GM12878 (cell line): ENCODE data around the gene PRKCE. TPM values are rescaled to one million over a fixed set of nuclear protein-coding genes. Genes with fewer than 3 reads are reported as not detected.

ENCODE experiments used
- ATAC-seq: fragments of 200-7000 bp; cut with Tn5 transposase; 3 replicates; pipeline ENCODE4 v1.9.1; 2020; ENCODE audit warnings: mild to moderate bottlenecking, moderate library complexity
- BruUV-seq: library from RNA; stranded (reverse); fragments of 400-500 nt; replicated peaks from 2 replicates; lab custom pipeline; 2021; lab: Mats Ljungman, UMichigan
- CTCF ChIA-PET: fragments of 300-600 bp; sonication (Branson Sonifier 250); formaldehyde crosslinking; extraction: SDS; loops from one replicate; lab custom pipeline; 2021; ENCODE audit warnings: inconsistent platforms; lab: Yijun Ruan, JAX
- POLR2A ChIA-PET: fragments of 350-600 bp; formaldehyde crosslinking; extraction: SDS; loops from one replicate; lab custom pipeline; 2021; ENCODE audit warnings: inconsistent platforms; lab: Charles Lee
- RAD21 ChIA-PET: fragments of 300-600 bp; sonication (Branson Sonifier 250); formaldehyde crosslinking; loops from one replicate; lab custom pipeline; 2023; ENCODE audit warnings: antibody characterized with exemption; ENCODE audit not compliant: unreplicated experiment; lab: Charles Lee
- SMC1A ChIA-PET: fragments of 300-600 bp; sonication (Branson Sonifier 250); formaldehyde crosslinking; loops from one replicate; lab custom pipeline; 2023; ENCODE audit not compliant: unreplicated experiment, uncharacterized antibody; lab: Charles Lee
- DNase-seq: peaks from one replicate; pipeline ENCODE4 v3.0.0-alpha.2; 2011; ENCODE audit warnings: low read depth, low spot score
- FAIRE-seq: peaks from 3 replicates; lab custom pipeline; 2011; peaks lifted over from hg19 to GRCh38; lab: Jason Lieb, UNC
- H2AFZ ChIP-seq: 2 replicates; pipeline ENCODE4 v1.6.0; 2011; ENCODE audit warnings: low read depth, low read length, control low read depth; ENCODE audit not compliant: control insufficient read depth
- H3K27ac ChIP-seq: 2 replicates; pipeline ENCODE4 v1.5.1; 2011; ENCODE audit warnings: control low read depth; ENCODE audit not compliant: control insufficient read depth, insufficient read depth
- H3K27me3 ChIP-seq, 2 experiments: replicated peaks in 1 of 2; 2 replicates each; pipeline versions ENCODE4 v1.6.0 to v1.6.1; 2011; ENCODE audit warnings: low read length in 1 of 2; ENCODE audit not compliant: control insufficient read depth in 2 of 2, insufficient read depth in 2 of 2
- H3K36me3 ChIP-seq, 2 experiments: 2 replicates each; pipeline ENCODE4 v1.5.1; 2011; ENCODE audit warnings: low read length in 1 of 2; ENCODE audit not compliant: control insufficient read depth in 2 of 2, insufficient read depth in 2 of 2
- H3K4me1 ChIP-seq: 2 replicates; pipeline ENCODE4 v1.6.1; 2011; ENCODE audit warnings: mild to moderate bottlenecking, low read length, moderate library complexity, mixed read lengths; ENCODE audit not compliant: control insufficient read depth, insufficient read depth
- H3K4me2 ChIP-seq: 2 replicates; pipeline ENCODE4 v1.6.0; 2011; ENCODE audit warnings: control low read depth; ENCODE audit not compliant: control insufficient read depth, insufficient read depth
- H3K4me3 ChIP-seq: fragments of 200-600 bp; sonication (generic); 2 replicates; pipeline ENCODE4 v1.5.1; 2016
- H3K79me2 ChIP-seq: 2 replicates; pipeline ENCODE4 v1.6.0; 2011; ENCODE audit warnings: low read length; ENCODE audit not compliant: control insufficient read depth, insufficient read depth
- H3K9ac ChIP-seq: 2 replicates; pipeline ENCODE4 v1.8.0; 2011; ENCODE audit warnings: low read length, control low read depth, mixed read lengths; ENCODE audit not compliant: control insufficient read depth, insufficient read depth
- H3K9me3 ChIP-seq: replicated peaks from 3 replicates; pipeline ENCODE4 v1.5.1; 2011; ENCODE audit warnings: mild to moderate bottlenecking, low read length; ENCODE audit not compliant: control insufficient read depth, insufficient read depth
- H4K20me1 ChIP-seq: 2 replicates; pipeline ENCODE4 v1.6.0; 2011; ENCODE audit not compliant: control insufficient read depth, insufficient read depth
- CEBPB ChIP-seq, 2 experiments: fragments of 150-350 bp in 1 of 2; IDR thresholded peaks; 2 replicates each; pipeline ENCODE4 v1.6.1; 2012 to 2014; ENCODE audit warnings: low read depth in 2 of 2, low read length in 2 of 2, borderline replicate concordance in 1 of 2, inconsistent platforms in 1 of 2
- CREB1 ChIP-seq: IDR thresholded peaks from 2 replicates; pipeline ENCODE4 v1.6.1; 2012; ENCODE audit warnings: low read depth, mild to moderate bottlenecking, inconsistent platforms
- JUND ChIP-seq: IDR thresholded peaks from 2 replicates; pipeline ENCODE4 v1.6.1; 2012; ENCODE audit warnings: low read depth, mild to moderate bottlenecking, low read length, improper control_type of control experiment, moderate library complexity
- MTA3 ChIP-seq: IDR thresholded peaks from 2 replicates; pipeline ENCODE4 v1.6.1; 2012; ENCODE audit warnings: low read length, inconsistent platforms, borderline replicate concordance
- NFYA ChIP-seq: IDR thresholded peaks from 2 replicates; pipeline ENCODE4 v1.6.1; 2011; ENCODE audit warnings: low read depth, mild to moderate bottlenecking, low read length, improper control_type of control experiment, borderline replicate concordance
- NR2C2 ChIP-seq: IDR thresholded peaks from 2 replicates; pipeline ENCODE4 v1.6.1; 2011; ENCODE audit warnings: borderline replicate concordance, low read depth; ENCODE audit not compliant: control insufficient read depth, insufficient read length
- PAX8 ChIP-seq: fragments of 450-650 bp; IDR thresholded peaks from 2 replicates; pipeline ENCODE4 v1.6.1; 2017; ENCODE audit warnings: mild to moderate bottlenecking, moderate library complexity
- SMARCA5 ChIP-seq: fragments of 450-650 bp; IDR thresholded peaks from 2 replicates; pipeline ENCODE4 v1.6.1; 2017; ENCODE audit warnings: mild to moderate bottlenecking
- SP1 ChIP-seq: IDR thresholded peaks from one replicate; pipeline ENCODE4 v1.6.1; 2011; ENCODE audit warnings: low read depth, low read length
- TBL1XR1 ChIP-seq: IDR thresholded peaks from 2 replicates; pipeline ENCODE4 v1.6.1; 2012; ENCODE audit warnings: low read depth, low read length, improper control_type of control experiment
- YY1 ChIP-seq: IDR thresholded peaks from 2 replicates; pipeline ENCODE4 v1.6.1; 2011; ENCODE audit warnings: low read depth, mild to moderate bottlenecking, low read length
- ZNF274 ChIP-seq: IDR thresholded peaks from one replicate; pipeline ENCODE4 v1.8.0; 2011; ENCODE audit not compliant: insufficient read length, insufficient read depth
- ZNF384 ChIP-seq: IDR thresholded peaks from 2 replicates; pipeline ENCODE4 v1.6.1; 2012; ENCODE audit warnings: low read depth, mild to moderate bottlenecking, low read length, improper control_type of control experiment, borderline replicate concordance
- ZNF622 ChIP-seq: fragments of 450-650 bp; IDR thresholded peaks from 2 replicates; pipeline ENCODE4 v1.6.1; 2017; ENCODE audit warnings: mild to moderate bottlenecking, inconsistent platforms
- WGBS: methylation state at CpG from one replicate; pipeline ENCODE4 v1.1.6; 2016; ENCODE audit warnings: low lambda C conversion rate; ENCODE audit not compliant: insufficient replicate concordance, insufficient coverage; ENCODE audit errors: missing lambda C conversion rate; 5-methylcytosine and 5-hydroxymethylcytosine counted together
- in situ Hi-C: fragments of 300-500 bp; cut with MboI; formaldehyde crosslinking; loops from 9 replicates; pipeline ENCODE4 v1.14.3; 2018; ENCODE audit warnings: mixed read lengths
- intact Hi-C: fragments of 100-400 bp; cut with micrococcal nuclease; formaldehyde crosslinking; loops from one replicate; pipeline ENCODE4 v1.14.2; 2022; ENCODE audit not compliant: unreplicated experiment
- polyA plus RNA-seq, 11 experiments: library from polyadenylated mRNA; depleted of rRNA in 4 of 11; unstranded in 6 of 11; stranded (reverse) in 5 of 11; fragments of >200 nt; fragmentation: Nextera tagmentation in 4 of 11; fragmentation: Illumina TruSeq in 1 of 11; extraction: Ambion mirVana in 4 of 11; extraction: Trizol in 1 of 11; gene quantifications; 1 replicate in 1 of 11; 2 replicates in 10 of 11; pipeline versions ENCODE4 v1.2.1 to v1.2.3, GENCODE V29; 2011 to 2016; ENCODE audit warnings: inconsistent platforms in 2 of 11, missing spikeins in 2 of 11, low read depth in 1 of 11
- total RNA-seq, 4 experiments: library from RNA; depleted of rRNA in 3 of 4; stranded (reverse); fragments of >200 nt in 3 of 4; fragmentation: Illumina TruSeq in 1 of 4; extraction: Trizol in 1 of 4; gene quantifications; 2 replicates each; pipeline versions ENCODE4 v1.2.1 to v1.2.3, GENCODE V29; 2013 to 2021
- TF ChIP-seq, protein P1 (sequence below): IDR thresholded peaks from 2 replicates; pipeline ENCODE4 v1.6.1; 2011; ENCODE audit warnings: low read depth, mild to moderate bottlenecking, low read length, moderate library complexity, borderline replicate concordance; ENCODE audit errors: extremely low read depth
- TF ChIP-seq, protein P2 (sequence below): fragments of 150-350 bp; IDR thresholded peaks from 2 replicates; pipeline ENCODE4 v1.6.1; 2016; ENCODE audit warnings: low read depth, low read length

The PRKCE gene
- total and polyA plus RNA-seq, 10 of the 15 experiments (the other 5 are each of a cell fraction or from before 2014, with no cell fraction given), result 2.6 to 28.2 (median 11.3) TPM

DNA sequence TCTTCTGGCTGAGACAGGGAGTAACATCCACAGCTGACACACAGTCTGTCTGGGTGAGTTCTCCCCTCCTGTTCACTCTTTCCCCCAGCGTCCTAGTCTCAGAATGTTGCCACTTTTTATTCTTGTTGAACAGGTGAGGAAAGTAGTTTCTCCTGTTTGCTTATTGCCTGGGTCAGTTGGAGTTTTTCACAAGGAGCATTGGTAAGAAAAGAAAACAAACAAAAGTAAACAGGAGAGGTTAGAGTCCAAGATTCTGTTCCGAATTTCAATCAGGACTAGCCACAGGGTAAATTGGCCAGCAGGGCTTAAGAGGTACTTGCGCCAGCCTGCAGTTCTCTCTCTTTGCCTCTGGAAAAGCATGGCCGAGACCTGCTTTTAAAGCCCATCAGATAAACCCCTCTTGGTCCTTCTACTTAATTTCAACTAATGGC is 390.7 kb downstream of the PRKCE start:
- Histone ChIP-seq H3K27ac (no peak overlapping the region), H3K36me3 (no peaks in the 10 kb centered on the region; a peak in 1 of 4 replicates), H4K20me1 (no peaks in the 10 kb centered on the region), H3K4me3 (no peak overlapping the region), H3K4me1 (no peaks in the 10 kb centered on the region), H3K4me2 (no peak overlapping the region), H3K27me3 (no peaks in the 10 kb centered on the region), H3K9me3 (no peaks in the 10 kb centered on the region)
- in situ Hi-C loops, result no loop called here
- WGBS, result 60% methylated on average over 4 of the region's 4 CpGs
- ChIA-PET POLR2A (no interaction called here), SMC1A (interaction anchor here (0.9 kb wide), 1 partner anchor 12 kb away, joined by 3 read pairs; no protein-coding TSS in a partner anchor), RAD21 (no interaction called here)
- ATAC-seq (no peak), DNase-seq (no peak), FAIRE-seq (no peak)
- no TSS peak for BruUV-seq
- TF ChIP-seq TBL1XR1 (no peak), PAX8 (no peak), SP1 (no peak), YY1 (no peak), ZNF622 (no peak), CREB1 (no peak), NFYA (no peak), JUND (no peak), SMARCA5 (no peak)
- TF ChIP-seq, all 136 proteins: peak for 0
- Histone ChIP-seq H3K9ac (no peak overlapping the region), H2AFZ (no peak overlapping the region), H3K79me2 (no peaks in the 10 kb centered on the region)
- intact Hi-C loops, result no loop called here
- CTCF ChIA-PET, result interaction anchor here (0.8 to 1.1 kb wide), 2 partner anchors 21 kb away, joined by 3 to 5 read pairs; no protein-coding TSS in a partner anchor

DNA sequence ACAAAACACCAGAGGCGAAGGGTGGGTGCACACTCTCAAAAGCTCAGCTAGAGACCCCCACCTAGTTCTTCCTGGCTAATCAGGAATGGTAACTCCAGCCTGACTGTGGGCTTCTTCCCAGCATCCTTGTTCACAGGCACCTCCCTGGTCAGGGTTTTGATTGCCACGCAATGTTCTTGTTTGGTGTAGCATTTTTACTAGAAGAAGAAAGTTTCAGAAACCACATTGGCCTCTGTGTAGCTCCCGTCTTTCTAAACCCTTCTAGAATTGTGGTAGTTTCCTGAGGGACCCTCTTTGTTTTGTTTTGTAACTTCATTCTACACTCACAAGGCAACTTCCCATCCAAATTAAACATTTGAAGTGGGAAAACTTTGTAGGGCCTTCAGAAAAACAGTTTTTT is 391.2 kb downstream of the PRKCE start:
- H3K36me3 ChIP-seq, result no peaks in the 10 kb centered on the region; a peak in 1 of 4 replicates
- ChIA-PET POLR2A (no interaction called here), CTCF (interaction anchor here (0.8 kb wide), 1 partner anchor 20 kb away, joined by 3 read pairs; no protein-coding TSS in a partner anchor), SMC1A (no interaction called here), RAD21 (no interaction called here)
- H4K20me1 ChIP-seq, result no peaks in the 10 kb centered on the region
- no peak overlapping the region for H2AFZ ChIP-seq
- no TSS peak for BruUV-seq
- no peaks in the 10 kb centered on the region for H3K27me3 ChIP-seq
- 60% methylated on average over 3 of the region's 3 CpGs for WGBS
- no peak for FAIRE-seq
- intact Hi-C loops (no loop called here), in situ Hi-C loops (no loop called here)
- no peak overlapping the region for H3K9ac ChIP-seq
- ATAC-seq, result no peak
- DNase-seq, result no peak
- no peaks in the 10 kb centered on the region for H3K9me3 ChIP-seq
- no peaks in the 10 kb centered on the region for H3K4me1 ChIP-seq
- no peaks in the 10 kb centered on the region for H3K79me2 ChIP-seq
- H3K27ac ChIP-seq, result no peak overlapping the region
- no peak overlapping the region for H3K4me2 ChIP-seq
- no peak overlapping the region for H3K4me3 ChIP-seq
- TF ChIP-seq CEBPB (IDR thresholded peaks at IDR 0.05; ENCODE audit: borderline replicate concordance in 1 of 2, low read depth in 2 of 2, low read length in 2 of 2) (no peak), MTA3 (no peak), ZNF384 (no peak), NR2C2 (no peak), ZNF274 (no peak)
- TF ChIP-seq, protein P1, sequence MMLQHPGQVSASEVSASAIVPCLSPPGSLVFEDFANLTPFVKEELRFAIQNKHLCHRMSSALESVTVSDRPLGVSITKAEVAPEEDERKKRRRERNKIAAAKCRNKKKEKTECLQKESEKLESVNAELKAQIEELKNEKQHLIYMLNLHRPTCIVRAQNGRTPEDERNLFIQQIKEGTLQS, result no peak
- TF ChIP-seq, protein P2, sequence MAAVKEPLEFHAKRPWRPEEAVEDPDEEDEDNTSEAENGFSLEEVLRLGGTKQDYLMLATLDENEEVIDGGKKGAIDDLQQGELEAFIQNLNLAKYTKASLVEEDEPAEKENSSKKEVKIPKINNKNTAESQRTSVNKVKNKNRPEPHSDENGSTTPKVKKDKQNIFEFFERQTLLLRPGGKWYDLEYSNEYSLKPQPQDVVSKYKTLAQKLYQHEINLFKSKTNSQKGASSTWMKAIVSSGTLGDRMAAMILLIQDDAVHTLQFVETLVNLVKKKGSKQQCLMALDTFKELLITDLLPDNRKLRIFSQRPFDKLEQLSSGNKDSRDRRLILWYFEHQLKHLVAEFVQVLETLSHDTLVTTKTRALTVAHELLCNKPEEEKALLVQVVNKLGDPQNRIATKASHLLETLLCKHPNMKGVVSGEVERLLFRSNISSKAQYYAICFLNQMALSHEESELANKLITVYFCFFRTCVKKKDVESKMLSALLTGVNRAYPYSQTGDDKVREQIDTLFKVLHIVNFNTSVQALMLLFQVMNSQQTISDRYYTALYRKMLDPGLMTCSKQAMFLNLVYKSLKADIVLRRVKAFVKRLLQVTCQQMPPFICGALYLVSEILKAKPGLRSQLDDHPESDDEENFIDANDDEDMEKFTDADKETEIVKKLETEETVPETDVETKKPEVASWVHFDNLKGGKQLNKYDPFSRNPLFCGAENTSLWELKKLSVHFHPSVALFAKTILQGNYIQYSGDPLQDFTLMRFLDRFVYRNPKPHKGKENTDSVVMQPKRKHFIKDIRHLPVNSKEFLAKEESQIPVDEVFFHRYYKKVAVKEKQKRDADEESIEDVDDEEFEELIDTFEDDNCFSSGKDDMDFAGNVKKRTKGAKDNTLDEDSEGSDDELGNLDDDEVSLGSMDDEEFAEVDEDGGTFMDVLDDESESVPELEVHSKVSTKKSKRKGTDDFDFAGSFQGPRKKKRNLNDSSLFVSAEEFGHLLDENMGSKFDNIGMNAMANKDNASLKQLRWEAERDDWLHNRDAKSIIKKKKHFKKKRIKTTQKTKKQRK, result no peak
